K562 (cell line): ENCODE results near the gene USHBP1. TPM values are rescaled to one million over a fixed set of nuclear protein-coding genes. Genes with fewer than 3 reads are reported as not detected.

Experiments
- DACH1 ChIP-seq: fragments of 450-650 bp; IDR thresholded peaks from 2 replicates; pipeline ENCODE4 v1.6.1; 2018; ENCODE audit not compliant: partially characterized antibody
- EP300 ChIP-seq: IDR thresholded peaks from 2 replicates; pipeline ENCODE4 v1.6.1; 2012; ENCODE audit warnings: low read length, improper control_type of control experiment
- polyA plus RNA-seq, 8 experiments: library from polyadenylated mRNA; depleted of rRNA in 4 of 8; stranded (reverse) in 5 of 8; unstranded in 3 of 8; fragments of >200 nt; fragmentation: Nextera tagmentation in 2 of 8; fragmentation: Illumina TruSeq in 1 of 8; extraction: Ambion mirVana in 2 of 8; extraction: Trizol in 1 of 8; gene quantifications; 2 replicates each; pipeline versions ENCODE4 v1.2.1 to v1.2.3, GENCODE V29; 2011 to 2014; ENCODE audit warnings: inconsistent platforms in 1 of 8, missing spikeins in 1 of 8
- total RNA-seq, 7 experiments: library from RNA; depleted of rRNA in 6 of 7; stranded (reverse); fragments of >200 nt in 6 of 7; fragmentation: Illumina TruSeq in 2 of 7; extraction: Trizol in 2 of 7; gene quantifications; 2 replicates each; pipeline versions ENCODE4 v1.2.1 to v1.2.3, GENCODE V29; 2011 to 2021; ENCODE audit warnings: low replicate concordance in 1 of 7
- TF ChIP-seq, protein P1 (sequence below): sonication (generic); formaldehyde crosslinking; IDR thresholded peaks from 2 replicates; pipeline ENCODE4 v1.8.0; 2022; ENCODE audit warnings: mild to moderate bottlenecking, missing genetic modification reagents
- TF ChIP-seq, protein P2 (sequence below): fragments of 250-450 bp; sonication (Bioruptor Pico); IDR thresholded peaks from 2 replicates; pipeline ENCODE4 v1.8.0; 2021; ENCODE audit warnings: borderline replicate concordance, mild to moderate bottlenecking, moderate library complexity; ENCODE audit not compliant: poor library complexity, severe bottlenecking
- TF ChIP-seq, protein P3 (sequence below): sonication (generic); formaldehyde crosslinking; IDR thresholded peaks from 2 replicates; pipeline ENCODE4 v1.8.0; 2023; ENCODE audit warnings: missing genetic modification reagents, mild to moderate bottlenecking, borderline replicate concordance
- TF ChIP-seq, protein P4 (sequence below): fragments of 450-650 bp; IDR thresholded peaks from 2 replicates; pipeline ENCODE4 v1.6.1; 2016; ENCODE audit warnings: mild to moderate bottlenecking, moderate library complexity

Gene USHBP1
- total and polyA plus RNA-seq, 9 of the 15 experiments (the other 6 are each of a cell fraction or from before 2014, with no cell fraction given): 0.03 to 0.10 (median 0.05) TPM; not detected in 5

DNA sequence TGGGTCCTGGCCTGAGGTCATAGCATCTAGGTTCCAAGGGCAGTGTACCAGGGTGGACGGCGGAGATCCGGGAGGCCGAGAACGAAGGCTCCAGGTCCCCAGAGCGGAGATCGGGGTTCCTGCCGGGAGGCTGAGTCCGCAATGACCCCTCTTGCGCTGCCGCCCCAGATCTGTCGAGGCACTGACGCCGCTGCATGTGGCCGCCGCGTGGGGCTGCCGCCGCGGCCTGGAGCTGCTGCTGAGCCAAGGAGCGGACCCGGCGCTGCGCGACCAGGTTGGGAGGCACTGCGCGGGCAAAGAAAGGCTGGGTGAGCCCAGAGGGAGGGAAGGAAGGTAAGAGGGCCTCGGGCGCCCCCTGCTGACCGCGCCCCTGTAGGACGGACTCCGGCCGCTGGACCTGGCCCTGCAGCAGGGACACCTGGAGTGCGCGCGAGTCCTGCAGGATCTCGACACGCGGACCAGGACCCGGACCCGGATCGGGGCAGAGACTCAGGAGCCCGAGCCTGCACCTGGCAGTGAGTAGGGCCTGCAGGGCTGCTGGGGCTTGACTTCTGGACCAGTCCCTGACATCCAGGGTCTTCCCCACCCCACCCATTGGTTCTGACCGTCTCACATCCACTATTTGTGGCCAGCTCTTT lies 18.1 kb upstream of the USHBP1 start (continued):
- TF ChIP-seq, protein P1, sequence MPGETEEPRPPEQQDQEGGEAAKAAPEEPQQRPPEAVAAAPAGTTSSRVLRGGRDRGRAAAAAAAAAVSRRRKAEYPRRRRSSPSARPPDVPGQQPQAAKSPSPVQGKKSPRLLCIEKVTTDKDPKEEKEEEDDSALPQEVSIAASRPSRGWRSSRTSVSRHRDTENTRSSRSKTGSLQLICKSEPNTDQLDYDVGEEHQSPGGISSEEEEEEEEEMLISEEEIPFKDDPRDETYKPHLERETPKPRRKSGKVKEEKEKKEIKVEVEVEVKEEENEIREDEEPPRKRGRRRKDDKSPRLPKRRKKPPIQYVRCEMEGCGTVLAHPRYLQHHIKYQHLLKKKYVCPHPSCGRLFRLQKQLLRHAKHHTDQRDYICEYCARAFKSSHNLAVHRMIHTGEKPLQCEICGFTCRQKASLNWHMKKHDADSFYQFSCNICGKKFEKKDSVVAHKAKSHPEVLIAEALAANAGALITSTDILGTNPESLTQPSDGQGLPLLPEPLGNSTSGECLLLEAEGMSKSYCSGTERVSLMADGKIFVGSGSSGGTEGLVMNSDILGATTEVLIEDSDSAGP (CRISPR knock-in tag): no peak
- TF ChIP-seq, protein P2, sequence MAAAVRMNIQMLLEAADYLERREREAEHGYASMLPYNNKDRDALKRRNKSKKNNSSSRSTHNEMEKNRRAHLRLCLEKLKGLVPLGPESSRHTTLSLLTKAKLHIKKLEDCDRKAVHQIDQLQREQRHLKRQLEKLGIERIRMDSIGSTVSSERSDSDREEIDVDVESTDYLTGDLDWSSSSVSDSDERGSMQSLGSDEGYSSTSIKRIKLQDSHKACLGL (CRISPR knock-in tag): no peak
- no peak for TF ChIP-seq EP300
- TF ChIP-seq, protein P3, sequence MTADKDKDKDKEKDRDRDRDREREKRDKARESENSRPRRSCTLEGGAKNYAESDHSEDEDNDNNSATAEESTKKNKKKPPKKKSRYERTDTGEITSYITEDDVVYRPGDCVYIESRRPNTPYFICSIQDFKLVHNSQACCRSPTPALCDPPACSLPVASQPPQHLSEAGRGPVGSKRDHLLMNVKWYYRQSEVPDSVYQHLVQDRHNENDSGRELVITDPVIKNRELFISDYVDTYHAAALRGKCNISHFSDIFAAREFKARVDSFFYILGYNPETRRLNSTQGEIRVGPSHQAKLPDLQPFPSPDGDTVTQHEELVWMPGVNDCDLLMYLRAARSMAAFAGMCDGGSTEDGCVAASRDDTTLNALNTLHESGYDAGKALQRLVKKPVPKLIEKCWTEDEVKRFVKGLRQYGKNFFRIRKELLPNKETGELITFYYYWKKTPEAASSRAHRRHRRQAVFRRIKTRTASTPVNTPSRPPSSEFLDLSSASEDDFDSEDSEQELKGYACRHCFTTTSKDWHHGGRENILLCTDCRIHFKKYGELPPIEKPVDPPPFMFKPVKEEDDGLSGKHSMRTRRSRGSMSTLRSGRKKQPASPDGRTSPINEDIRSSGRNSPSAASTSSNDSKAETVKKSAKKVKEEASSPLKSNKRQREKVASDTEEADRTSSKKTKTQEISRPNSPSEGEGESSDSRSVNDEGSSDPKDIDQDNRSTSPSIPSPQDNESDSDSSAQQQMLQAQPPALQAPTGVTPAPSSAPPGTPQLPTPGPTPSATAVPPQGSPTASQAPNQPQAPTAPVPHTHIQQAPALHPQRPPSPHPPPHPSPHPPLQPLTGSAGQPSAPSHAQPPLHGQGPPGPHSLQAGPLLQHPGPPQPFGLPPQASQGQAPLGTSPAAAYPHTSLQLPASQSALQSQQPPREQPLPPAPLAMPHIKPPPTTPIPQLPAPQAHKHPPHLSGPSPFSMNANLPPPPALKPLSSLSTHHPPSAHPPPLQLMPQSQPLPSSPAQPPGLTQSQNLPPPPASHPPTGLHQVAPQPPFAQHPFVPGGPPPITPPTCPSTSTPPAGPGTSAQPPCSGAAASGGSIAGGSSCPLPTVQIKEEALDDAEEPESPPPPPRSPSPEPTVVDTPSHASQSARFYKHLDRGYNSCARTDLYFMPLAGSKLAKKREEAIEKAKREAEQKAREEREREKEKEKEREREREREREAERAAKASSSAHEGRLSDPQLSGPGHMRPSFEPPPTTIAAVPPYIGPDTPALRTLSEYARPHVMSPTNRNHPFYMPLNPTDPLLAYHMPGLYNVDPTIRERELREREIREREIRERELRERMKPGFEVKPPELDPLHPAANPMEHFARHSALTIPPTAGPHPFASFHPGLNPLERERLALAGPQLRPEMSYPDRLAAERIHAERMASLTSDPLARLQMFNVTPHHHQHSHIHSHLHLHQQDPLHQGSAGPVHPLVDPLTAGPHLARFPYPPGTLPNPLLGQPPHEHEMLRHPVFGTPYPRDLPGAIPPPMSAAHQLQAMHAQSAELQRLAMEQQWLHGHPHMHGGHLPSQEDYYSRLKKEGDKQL (CRISPR knock-in tag): no peak
- no peak for TF ChIP-seq DACH1
- TF ChIP-seq, protein P4, sequence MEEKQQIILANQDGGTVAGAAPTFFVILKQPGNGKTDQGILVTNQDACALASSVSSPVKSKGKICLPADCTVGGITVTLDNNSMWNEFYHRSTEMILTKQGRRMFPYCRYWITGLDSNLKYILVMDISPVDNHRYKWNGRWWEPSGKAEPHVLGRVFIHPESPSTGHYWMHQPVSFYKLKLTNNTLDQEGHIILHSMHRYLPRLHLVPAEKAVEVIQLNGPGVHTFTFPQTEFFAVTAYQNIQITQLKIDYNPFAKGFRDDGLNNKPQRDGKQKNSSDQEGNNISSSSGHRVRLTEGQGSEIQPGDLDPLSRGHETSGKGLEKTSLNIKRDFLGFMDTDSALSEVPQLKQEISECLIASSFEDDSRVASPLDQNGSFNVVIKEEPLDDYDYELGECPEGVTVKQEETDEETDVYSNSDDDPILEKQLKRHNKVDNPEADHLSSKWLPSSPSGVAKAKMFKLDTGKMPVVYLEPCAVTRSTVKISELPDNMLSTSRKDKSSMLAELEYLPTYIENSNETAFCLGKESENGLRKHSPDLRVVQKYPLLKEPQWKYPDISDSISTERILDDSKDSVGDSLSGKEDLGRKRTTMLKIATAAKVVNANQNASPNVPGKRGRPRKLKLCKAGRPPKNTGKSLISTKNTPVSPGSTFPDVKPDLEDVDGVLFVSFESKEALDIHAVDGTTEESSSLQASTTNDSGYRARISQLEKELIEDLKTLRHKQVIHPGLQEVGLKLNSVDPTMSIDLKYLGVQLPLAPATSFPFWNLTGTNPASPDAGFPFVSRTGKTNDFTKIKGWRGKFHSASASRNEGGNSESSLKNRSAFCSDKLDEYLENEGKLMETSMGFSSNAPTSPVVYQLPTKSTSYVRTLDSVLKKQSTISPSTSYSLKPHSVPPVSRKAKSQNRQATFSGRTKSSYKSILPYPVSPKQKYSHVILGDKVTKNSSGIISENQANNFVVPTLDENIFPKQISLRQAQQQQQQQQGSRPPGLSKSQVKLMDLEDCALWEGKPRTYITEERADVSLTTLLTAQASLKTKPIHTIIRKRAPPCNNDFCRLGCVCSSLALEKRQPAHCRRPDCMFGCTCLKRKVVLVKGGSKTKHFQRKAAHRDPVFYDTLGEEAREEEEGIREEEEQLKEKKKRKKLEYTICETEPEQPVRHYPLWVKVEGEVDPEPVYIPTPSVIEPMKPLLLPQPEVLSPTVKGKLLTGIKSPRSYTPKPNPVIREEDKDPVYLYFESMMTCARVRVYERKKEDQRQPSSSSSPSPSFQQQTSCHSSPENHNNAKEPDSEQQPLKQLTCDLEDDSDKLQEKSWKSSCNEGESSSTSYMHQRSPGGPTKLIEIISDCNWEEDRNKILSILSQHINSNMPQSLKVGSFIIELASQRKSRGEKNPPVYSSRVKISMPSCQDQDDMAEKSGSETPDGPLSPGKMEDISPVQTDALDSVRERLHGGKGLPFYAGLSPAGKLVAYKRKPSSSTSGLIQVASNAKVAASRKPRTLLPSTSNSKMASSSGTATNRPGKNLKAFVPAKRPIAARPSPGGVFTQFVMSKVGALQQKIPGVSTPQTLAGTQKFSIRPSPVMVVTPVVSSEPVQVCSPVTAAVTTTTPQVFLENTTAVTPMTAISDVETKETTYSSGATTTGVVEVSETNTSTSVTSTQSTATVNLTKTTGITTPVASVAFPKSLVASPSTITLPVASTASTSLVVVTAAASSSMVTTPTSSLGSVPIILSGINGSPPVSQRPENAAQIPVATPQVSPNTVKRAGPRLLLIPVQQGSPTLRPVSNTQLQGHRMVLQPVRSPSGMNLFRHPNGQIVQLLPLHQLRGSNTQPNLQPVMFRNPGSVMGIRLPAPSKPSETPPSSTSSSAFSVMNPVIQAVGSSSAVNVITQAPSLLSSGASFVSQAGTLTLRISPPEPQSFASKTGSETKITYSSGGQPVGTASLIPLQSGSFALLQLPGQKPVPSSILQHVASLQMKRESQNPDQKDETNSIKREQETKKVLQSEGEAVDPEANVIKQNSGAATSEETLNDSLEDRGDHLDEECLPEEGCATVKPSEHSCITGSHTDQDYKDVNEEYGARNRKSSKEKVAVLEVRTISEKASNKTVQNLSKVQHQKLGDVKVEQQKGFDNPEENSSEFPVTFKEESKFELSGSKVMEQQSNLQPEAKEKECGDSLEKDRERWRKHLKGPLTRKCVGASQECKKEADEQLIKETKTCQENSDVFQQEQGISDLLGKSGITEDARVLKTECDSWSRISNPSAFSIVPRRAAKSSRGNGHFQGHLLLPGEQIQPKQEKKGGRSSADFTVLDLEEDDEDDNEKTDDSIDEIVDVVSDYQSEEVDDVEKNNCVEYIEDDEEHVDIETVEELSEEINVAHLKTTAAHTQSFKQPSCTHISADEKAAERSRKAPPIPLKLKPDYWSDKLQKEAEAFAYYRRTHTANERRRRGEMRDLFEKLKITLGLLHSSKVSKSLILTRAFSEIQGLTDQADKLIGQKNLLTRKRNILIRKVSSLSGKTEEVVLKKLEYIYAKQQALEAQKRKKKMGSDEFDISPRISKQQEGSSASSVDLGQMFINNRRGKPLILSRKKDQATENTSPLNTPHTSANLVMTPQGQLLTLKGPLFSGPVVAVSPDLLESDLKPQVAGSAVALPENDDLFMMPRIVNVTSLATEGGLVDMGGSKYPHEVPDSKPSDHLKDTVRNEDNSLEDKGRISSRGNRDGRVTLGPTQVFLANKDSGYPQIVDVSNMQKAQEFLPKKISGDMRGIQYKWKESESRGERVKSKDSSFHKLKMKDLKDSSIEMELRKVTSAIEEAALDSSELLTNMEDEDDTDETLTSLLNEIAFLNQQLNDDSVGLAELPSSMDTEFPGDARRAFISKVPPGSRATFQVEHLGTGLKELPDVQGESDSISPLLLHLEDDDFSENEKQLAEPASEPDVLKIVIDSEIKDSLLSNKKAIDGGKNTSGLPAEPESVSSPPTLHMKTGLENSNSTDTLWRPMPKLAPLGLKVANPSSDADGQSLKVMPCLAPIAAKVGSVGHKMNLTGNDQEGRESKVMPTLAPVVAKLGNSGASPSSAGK: peak; percentile 78
